B cell (primary cell): Measurements from ENCODE around the gene BABAM2. TPM values are rescaled to one million over a fixed set of nuclear protein-coding genes. Genes with fewer than 3 reads are reported as not detected.

Experiments used
- ATAC-seq: fragments of 200-7000 bp; cut with Tn5 transposase; one replicate; pipeline ENCODE4 v1.10.0; 2021; ENCODE audit warnings: low read depth, mild to moderate bottlenecking, moderate number of reproducible peaks, moderate library complexity
- CTCF ChIA-PET: fragments of 350-600 bp; sonication (Branson Sonifier 250); formaldehyde crosslinking; loops from one replicate; lab custom pipeline; 2021; ENCODE audit warnings: antibody characterized with exemption, inconsistent platforms; lab: Charles Lee
- POLR2A ChIA-PET: fragments of 350-600 bp; sonication (Branson Sonifier 250); formaldehyde crosslinking; loops from one replicate; lab custom pipeline; 2021; ENCODE audit warnings: antibody characterized with exemption; lab: Charles Lee
- DNase-seq: peaks from one replicate; pipeline ENCODE4 v3.0.0; 2013
- H2AFZ ChIP-seq: 2 replicates; pipeline ENCODE4 v1.6.1; 2012; ENCODE audit warnings: mild to moderate bottlenecking, low read depth, low read length; ENCODE audit not compliant: insufficient read depth, poor library complexity, severe bottlenecking
- H3K27ac ChIP-seq, 2 donors: 1 replicate in 1 of 2; 2 replicates in 1 of 2; pipeline ENCODE4 v1.5.1; 2012 to 2013; ENCODE audit warnings: low read length in 2 of 2, mild to moderate bottlenecking in 2 of 2, moderate library complexity in 1 of 2
- H3K27me3 ChIP-seq, 4 experiments: fragments of 200-600 bp in 1 of 4; sonication (generic) in 1 of 4; replicated peaks in 1 of 4; 1 replicate in 2 of 4; 2 replicates in 2 of 4; pipeline versions ENCODE4 v1.6.1 to v1.7.0; 2013 to 2016; ENCODE audit warnings: low read length in 3 of 4, mild to moderate bottlenecking in 2 of 4, mixed read lengths in 1 of 4, moderate library complexity in 1 of 4; ENCODE audit not compliant: insufficient read depth in 4 of 4, control insufficient read depth in 3 of 4; ENCODE audit errors: control extremely low read depth in 1 of 4
- H3K36me3 ChIP-seq, 2 experiments: replicated peaks in 1 of 2; 1 replicate in 1 of 2; 2 replicates in 1 of 2; pipeline versions ENCODE4 v1.6.1 to v1.7.1; 2013; ENCODE audit warnings: low read length in 1 of 2; ENCODE audit not compliant: insufficient read depth in 2 of 2, control insufficient read depth in 1 of 2; ENCODE audit errors: control extremely low read depth in 1 of 2, extremely low read depth in 1 of 2
- H3K4me1 ChIP-seq, 2 donors: fragments of 200-600 bp in 1 of 2; sonication (generic) in 1 of 2; 1 replicate in 1 of 2; 2 replicates in 1 of 2; pipeline versions ENCODE4 v1.5.1 to v1.6.1; 2013 to 2017; ENCODE audit warnings: low read length in 2 of 2; ENCODE audit not compliant: control insufficient read depth in 2 of 2, insufficient read depth in 2 of 2
- H3K4me2 ChIP-seq: replicated peaks from 2 replicates; pipeline ENCODE3; 2012; ENCODE audit warnings: mild to moderate bottlenecking, low read depth, low read length; ENCODE audit not compliant: poor library complexity, severe bottlenecking
- H3K4me3 ChIP-seq, 5 experiments: fragments of 200-600 bp in 1 of 5; sonication (generic) in 1 of 5; 1 replicate in 3 of 5; 2 replicates in 2 of 5; pipeline versions ENCODE4 v1.5.1 to v1.7.0; 2011 to 2016; ENCODE audit warnings: low read length in 4 of 5, mild to moderate bottlenecking in 4 of 5, low read depth in 2 of 5, control low read depth in 1 of 5, moderate library complexity in 1 of 5; ENCODE audit not compliant: insufficient read depth in 1 of 5; ENCODE audit errors: control extremely low read depth in 1 of 5, extremely low read depth in 1 of 5
- H3K79me2 ChIP-seq: fragments of 200-600 bp; sonication (generic); one replicate; pipeline ENCODE4 v1.6.0; 2016; ENCODE audit warnings: low read length; ENCODE audit not compliant: control insufficient read depth, insufficient read depth
- H3K9ac ChIP-seq: fragments of 200-600 bp; sonication (generic); 2 replicates; pipeline ENCODE4 v1.6.1; 2017; ENCODE audit warnings: mild to moderate bottlenecking, low read length, moderate library complexity
- H3K9me3 ChIP-seq, 3 donors: one replicate each; pipeline versions ENCODE4 v1.6.1 to v1.7.1; 2013; ENCODE audit warnings: low read length in 2 of 3; ENCODE audit not compliant: control insufficient read depth in 2 of 3, insufficient read depth in 1 of 3; ENCODE audit errors: control extremely low read depth in 1 of 3
- H4K20me1 ChIP-seq: 2 replicates; pipeline ENCODE4 v1.6.0; 2012; ENCODE audit warnings: mild to moderate bottlenecking, low read length; ENCODE audit not compliant: insufficient read depth, control insufficient read depth, poor library complexity, severe bottlenecking
- H3K27ac Mint-ChIP-seq: one replicate; pipeline ENCODE4 v1.8.0; 2021; ENCODE audit warnings: mixed read lengths
- H3K27me3 Mint-ChIP-seq: one replicate; pipeline ENCODE4 v1.8.0; 2021; ENCODE audit warnings: mixed read lengths
- H3K4me1 Mint-ChIP-seq: one replicate; pipeline ENCODE4 v1.8.0; 2021; ENCODE audit warnings: mixed read lengths
- H3K4me3 Mint-ChIP-seq: one replicate; pipeline ENCODE4 v1.8.0; 2021; ENCODE audit warnings: mixed read lengths
- H3K9me3 Mint-ChIP-seq: one replicate; pipeline ENCODE4 v1.8.0; 2022; ENCODE audit warnings: mixed read lengths; ENCODE audit not compliant: insufficient read depth
- EZH2 ChIP-seq: IDR thresholded peaks from 2 replicates; pipeline ENCODE4 v1.6.1; 2012; ENCODE audit warnings: borderline replicate concordance, low read depth, mild to moderate bottlenecking, moderate library complexity, low read length; ENCODE audit not compliant: insufficient read depth, poor library complexity, severe bottlenecking
- WGBS: methylation state at CpG from one replicate; pipeline ENCODE4 v1.1.5; 2013; ENCODE audit warnings: missing lambda C conversion rate; ENCODE audit not compliant: insufficient coverage; 5-methylcytosine and 5-hydroxymethylcytosine counted together
- intact Hi-C: fragments of 100-400 bp; cut with micrococcal nuclease; formaldehyde crosslinking; loops from one replicate; pipeline ENCODE4 v1.10.0; 2022
- polyA plus RNA-seq: library from polyadenylated mRNA; depleted of rRNA; stranded (reverse); fragments of >200 nt; gene quantifications from 2 replicates; pipeline ENCODE4 v1.2.3, GENCODE V29; 2012
- total RNA-seq, 2 donors: library from RNA; stranded (reverse); fragments of 120-200 nt in 1 of 2; gene quantifications; 1 replicate in 1 of 2; 2 replicates in 1 of 2; pipeline versions ENCODE4 v1.2.3 to v1.2.4, GENCODE V29; 2013 to 2022
- TF ChIP-seq, protein P1 (sequence below): fragments of 200-600 bp; IDR thresholded peaks from one replicate; pipeline ENCODE4 v1.8.0; 2022; ENCODE audit warnings: antibody characterized with exemption, mild to moderate bottlenecking

Gene BABAM2
- total and polyA plus RNA-seq, 2 donors (not counting 1 experiment from before 2014, with no cell fraction given) = 22.3 to 69.6 TPM

DNA sequence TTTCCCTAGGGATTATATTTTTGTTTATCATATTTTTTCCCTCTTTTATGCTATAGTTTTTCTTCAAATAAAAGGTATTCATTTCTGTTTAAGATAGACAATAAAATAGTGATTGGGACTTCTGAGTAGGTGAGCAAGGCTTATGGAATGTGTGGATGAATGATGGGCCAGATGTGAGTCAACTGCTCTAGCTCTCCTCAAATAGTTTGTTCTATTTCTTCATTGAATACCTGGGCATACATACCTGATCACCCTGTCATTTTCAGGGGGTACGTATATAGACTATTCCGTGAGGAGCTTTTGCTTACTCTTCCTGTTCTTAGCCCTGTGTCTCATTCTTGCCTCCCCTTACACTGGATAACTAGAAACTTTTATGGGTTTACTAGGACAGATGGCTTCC lies 41.9 kb downstream of the BABAM2 start:
- peaks cover 3% of the 10 kb centered on the region for H3K79me2 ChIP-seq
- intact Hi-C loops = no loop called here
- DNase-seq (no peak), ATAC-seq (no peak)
- peaks cover 1 to 21% of the 10 kb centered on the region in 2 experiments for H3K36me3 ChIP-seq
- Mint-ChIP-seq H3K27ac (no peak overlapping the region), H3K4me1 (peaks cover 4% of the 10 kb centered on the region), H3K9me3 (no peaks in the 10 kb centered on the region), H3K4me3 (no peak overlapping the region), H3K27me3 (no peaks in the 10 kb centered on the region)
- H3K4me3 ChIP-seq = no peak overlapping the region
- peaks cover 0 to 2% (median 0%) of the 10 kb centered on the region in 3 donors for H3K9me3 ChIP-seq
- no peak overlapping the region for H2AFZ ChIP-seq
- no peaks in the 10 kb centered on the region for H3K27me3 ChIP-seq
- H3K27ac ChIP-seq = no peak overlapping the region
- 86% methylated on average over 2 of the region's 2 CpGs for WGBS
- H3K4me1 ChIP-seq = no peaks in the 10 kb centered on the region
- no peak for TF ChIP-seq EZH2
- TF ChIP-seq, protein P1, sequence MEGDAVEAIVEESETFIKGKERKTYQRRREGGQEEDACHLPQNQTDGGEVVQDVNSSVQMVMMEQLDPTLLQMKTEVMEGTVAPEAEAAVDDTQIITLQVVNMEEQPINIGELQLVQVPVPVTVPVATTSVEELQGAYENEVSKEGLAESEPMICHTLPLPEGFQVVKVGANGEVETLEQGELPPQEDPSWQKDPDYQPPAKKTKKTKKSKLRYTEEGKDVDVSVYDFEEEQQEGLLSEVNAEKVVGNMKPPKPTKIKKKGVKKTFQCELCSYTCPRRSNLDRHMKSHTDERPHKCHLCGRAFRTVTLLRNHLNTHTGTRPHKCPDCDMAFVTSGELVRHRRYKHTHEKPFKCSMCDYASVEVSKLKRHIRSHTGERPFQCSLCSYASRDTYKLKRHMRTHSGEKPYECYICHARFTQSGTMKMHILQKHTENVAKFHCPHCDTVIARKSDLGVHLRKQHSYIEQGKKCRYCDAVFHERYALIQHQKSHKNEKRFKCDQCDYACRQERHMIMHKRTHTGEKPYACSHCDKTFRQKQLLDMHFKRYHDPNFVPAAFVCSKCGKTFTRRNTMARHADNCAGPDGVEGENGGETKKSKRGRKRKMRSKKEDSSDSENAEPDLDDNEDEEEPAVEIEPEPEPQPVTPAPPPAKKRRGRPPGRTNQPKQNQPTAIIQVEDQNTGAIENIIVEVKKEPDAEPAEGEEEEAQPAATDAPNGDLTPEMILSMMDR = no peak
- POLR2A ChIA-PET = no interaction called here
- no peaks in the 10 kb centered on the region for H4K20me1 ChIP-seq
- H3K9ac ChIP-seq = no peak overlapping the region
- CTCF ChIA-PET = no interaction called here
- H3K4me2 ChIP-seq = no peak overlapping the region

DNA sequence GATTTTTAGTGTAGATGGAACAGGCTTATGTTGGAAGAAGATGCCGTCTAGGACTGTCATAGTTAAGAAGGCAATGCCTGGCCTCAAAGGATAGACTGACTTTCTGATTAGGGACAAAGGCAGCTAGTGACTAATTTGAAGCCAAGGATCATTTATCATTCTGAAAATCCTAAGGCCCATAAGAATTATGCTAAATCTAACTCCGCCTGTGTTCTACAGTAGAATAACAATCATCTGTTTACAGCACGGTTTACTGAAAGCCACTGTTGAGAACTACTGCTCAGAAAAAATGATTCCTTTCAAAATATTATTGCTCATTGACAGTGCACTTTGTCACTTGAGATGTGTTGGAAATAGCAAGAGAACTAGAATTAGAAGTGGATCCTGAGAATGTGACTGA lies 44.5 kb downstream of the BABAM2 start:
- Mint-ChIP-seq H3K4me1 (peaks cover 8% of the 10 kb centered on the region), H3K4me3 (no peak overlapping the region), H3K9me3 (no peaks in the 10 kb centered on the region), H3K27me3 (no peaks in the 10 kb centered on the region), H3K27ac (no peak overlapping the region)
- Histone ChIP-seq H3K36me3 (peaks cover 1 to 17% of the 10 kb centered on the region in 2 experiments), H3K4me3 (no peak overlapping the region), H3K79me2 (peaks cover 4% of the 10 kb centered on the region), H3K9me3 (peaks cover 0 to 2% (median 0%) of the 10 kb centered on the region in 3 donors), H3K9ac (no peak overlapping the region), H3K27ac (no peak overlapping the region), H2AFZ (no peak overlapping the region), H4K20me1 (no peaks in the 10 kb centered on the region), H3K27me3 (no peaks in the 10 kb centered on the region), H3K4me2 (no peak overlapping the region), H3K4me1 (no peaks in the 10 kb centered on the region)
- no peak for ATAC-seq
- no peak for DNase-seq
- 100% methylated on average over 2 of the region's 3 CpGs for WGBS
- ChIA-PET CTCF (no interaction called here), POLR2A (no interaction called here)
- TF ChIP-seq EZH2 = no peak
- TF ChIP-seq, protein P1 = no peak
- intact Hi-C loops = no loop called here
